Effector CD4-positive, alpha-beta T cell (primary cell): Measurements from ENCODE around the gene DBH.

Experiments used
- DNase-seq: peaks from one replicate; pipeline ENCODE4 v3.0.0-alpha.2; 2020

The DBH gene

GRCh38 chr9:133627341-133627740, 8.8 kb upstream of the DBH start:
- no peak for DNase-seq

GRCh38 chr9:133628766-133629165, 7.4 kb upstream of the DBH start:
- no peak for DNase-seq

- no peak for DNase-seq
These were observed 6.7 kb upstream of the DBH start for GRCh38 chr9:133629221-133630110.

GRCh38 chr9:133631111-133631510, 5.1 kb upstream of the DBH start:
- no peak for DNase-seq

- no peak for DNase-seq
These were observed 3.1 kb upstream of the DBH start for GRCh38 chr9:133632806-133633680.

GRCh38 chr9:133633681-133634080, 2.5 kb upstream of the DBH start:
- no peak for DNase-seq

GRCh38 chr9:133634081-133634691, 2.0 kb upstream of the DBH start:
- DNase-seq, result no peak

- no peak for DNase-seq
These were observed 1.1 kb upstream of the DBH start for GRCh38 chr9:133635098-133635497.

GRCh38 chr9:133636902-133637301, 739 bp downstream of the DBH start:
- DNase-seq, result no peak

- DNase-seq, result no peak
These were observed 1.4 kb downstream of the DBH start for GRCh38 chr9:133637451-133638055.

- no peak for DNase-seq
These were observed 1.9 kb downstream of the DBH start for GRCh38 chr9:133638076-133638475.

- DNase-seq, result no peak
These were observed 2.5 kb downstream of the DBH start for GRCh38 chr9:133638711-133639110.

GRCh38 chr9:133639613-133640012, 3.5 kb downstream of the DBH start:
- no peak for DNase-seq

GRCh38 chr9:133640160-133640559, 4.0 kb downstream of the DBH start:
- DNase-seq, result no peak

GRCh38 chr9:133640580-133641395, 4.6 kb downstream of the DBH start:
- DNase-seq, result no peak

GRCh38 chr9:133641396-133641655, 5.2 kb downstream of the DBH start:
- DNase-seq, result no peak

GRCh38 chr9:133641861-133642595, 5.9 kb downstream of the DBH start:
- no peak for DNase-seq

- DNase-seq, result no peak
These were observed 6.7 kb downstream of the DBH start for GRCh38 chr9:133642708-133643361.

- no peak for DNase-seq
These were observed 7.2 kb downstream of the DBH start for GRCh38 chr9:133643362-133643755.

- DNase-seq, result no peak
These were observed 8.0 kb downstream of the DBH start for GRCh38 chr9:133643978-133644760.
